Hepatic stellate cell (primary cell): ENCODE data around the gene SLC5A10.
A peak's percentile ranks its signal among the peaks of the same experiment; 100 is the strongest.

ENCODE experiments used
- DNase-seq: peaks from one replicate; pipeline ENCODE4 v3.0.0; 2011; ENCODE audit warnings: low spot score

SLC5A10 gene

DNA sequence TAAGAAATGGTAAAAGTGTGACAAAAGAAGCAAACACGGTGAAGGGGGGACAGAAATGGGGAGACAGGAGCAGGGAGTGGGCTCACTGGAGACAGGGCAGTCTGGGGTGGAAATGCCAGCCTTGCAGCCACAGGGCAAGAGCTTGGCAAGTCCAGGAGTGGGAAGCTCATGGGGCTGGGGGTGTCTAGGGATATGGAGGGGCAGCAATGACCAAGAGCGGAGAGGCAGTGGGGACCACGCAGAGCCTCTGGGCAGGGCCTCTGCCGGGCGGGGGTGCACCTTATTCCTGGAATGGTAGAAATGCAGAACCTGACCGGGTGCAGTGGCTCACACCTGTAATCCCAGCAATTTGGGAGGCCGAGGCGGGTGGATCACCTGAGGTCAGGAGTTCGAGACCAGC is 12.6 kb downstream of the SLC5A10 start:
- DNase-seq = no peak

DNA sequence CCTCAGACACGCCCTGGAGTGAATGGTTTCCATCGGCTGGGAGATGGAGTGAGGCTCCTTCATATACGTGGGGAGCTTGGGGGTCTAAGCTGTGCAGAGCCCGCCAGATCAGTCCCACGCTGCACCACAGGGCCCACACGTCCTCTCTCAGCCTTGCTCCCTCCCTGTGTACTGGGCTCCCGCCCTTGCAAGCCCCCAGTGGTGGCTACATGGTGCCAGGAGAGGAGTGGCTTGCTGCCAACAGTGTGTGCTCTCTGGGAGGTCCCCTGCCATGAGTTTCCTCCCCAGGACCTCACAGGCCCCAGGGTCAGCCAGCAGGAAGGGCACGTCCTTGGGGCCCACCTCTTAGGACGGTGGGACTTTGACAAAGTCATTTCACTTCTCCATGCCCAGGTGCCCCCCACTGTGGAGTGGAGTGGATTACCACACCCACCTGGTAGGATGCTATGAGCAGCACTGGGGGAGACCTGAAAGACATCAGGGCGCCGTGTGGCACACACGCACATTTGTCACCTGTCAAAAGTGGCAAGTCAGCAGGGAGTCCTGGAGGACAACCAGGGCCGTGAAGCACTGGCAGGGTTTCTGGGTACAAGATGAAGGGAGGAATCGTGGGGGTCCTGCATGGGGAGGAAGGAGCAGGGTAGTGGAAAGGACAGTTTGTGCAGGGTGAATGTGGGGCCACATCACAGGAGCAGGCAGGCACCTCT is 13.7 kb downstream of the SLC5A10 start:
- DNase-seq = no peak

DNA sequence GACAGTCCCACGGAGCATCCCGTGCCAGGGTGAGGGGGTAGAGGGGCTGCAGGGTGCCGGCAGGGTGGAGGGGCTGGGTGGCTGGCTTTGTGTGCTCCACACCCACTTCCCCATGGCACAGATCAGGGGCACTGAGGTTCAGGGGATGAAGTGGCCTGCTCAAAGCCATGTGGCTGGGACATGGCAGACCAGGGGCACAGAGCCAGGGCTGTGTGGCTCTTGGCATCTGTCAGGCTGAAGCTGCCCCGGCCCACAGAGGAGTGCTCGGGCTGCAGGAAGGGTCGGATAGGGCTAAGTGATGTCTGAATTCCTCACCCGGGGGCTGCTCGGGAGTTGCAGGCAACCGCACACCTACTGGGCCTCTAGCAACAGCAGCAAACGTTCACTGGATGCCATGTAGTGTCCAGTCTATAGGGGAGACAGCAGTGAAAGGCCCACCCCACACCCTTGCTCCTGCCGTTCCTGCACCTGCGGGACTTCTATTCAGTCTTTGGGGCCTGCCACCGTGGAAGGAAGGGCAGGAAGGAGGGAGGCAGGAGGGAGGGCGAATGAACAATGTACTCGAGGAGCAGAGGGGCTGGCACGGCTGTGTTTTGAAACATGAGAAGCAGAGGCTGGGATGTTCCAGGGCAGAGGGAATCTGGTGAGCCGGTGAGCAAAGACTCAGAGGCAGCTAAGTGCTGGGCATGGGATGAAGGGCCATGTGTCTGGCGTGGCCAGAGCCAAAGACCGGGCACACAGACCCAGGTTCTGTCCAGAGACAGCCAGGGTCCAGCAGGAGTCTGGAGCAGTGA is 15.1 kb downstream of the SLC5A10 start:
- no peak for DNase-seq

DNA sequence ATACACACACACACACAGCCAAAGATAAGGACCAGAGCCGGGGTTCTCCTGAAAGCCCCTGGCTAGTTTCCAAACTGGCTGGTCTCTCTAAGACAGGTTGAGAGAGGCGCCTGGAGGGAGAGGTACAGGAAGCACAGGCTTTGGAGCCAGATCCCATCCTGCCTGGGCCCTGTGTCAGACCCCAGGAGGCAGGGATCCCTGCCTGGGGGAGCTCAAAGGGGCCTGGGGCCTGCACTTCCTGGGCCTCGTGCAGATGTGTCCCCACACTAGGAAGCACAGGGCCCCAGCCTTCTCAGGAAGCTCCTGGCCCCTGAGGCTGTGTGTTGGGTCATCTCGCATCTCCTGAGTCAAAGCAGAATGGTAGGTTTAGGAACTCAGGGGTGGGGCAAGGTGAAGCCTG is 16.0 kb downstream of the SLC5A10 start:
- DNase-seq = no peak

DNA sequence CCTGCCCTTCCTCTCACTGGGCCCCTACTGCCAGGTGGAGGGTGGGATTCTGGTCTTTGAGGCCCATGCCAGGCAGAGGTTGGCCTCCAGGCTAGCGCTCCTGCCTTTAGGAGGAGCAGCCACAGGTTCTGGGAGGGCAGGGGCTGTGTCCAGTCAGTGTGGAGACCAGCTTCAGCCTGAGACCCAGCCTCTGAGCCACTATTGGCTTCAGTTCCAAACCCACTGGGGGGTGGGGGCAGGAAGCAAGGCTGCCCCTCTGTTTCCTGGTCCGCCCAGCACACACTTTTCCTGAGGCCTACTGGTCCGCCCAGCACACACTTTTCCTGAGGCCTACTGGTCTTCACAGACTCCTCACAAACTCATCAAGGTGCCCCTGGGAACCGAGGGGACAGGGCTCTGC is 16.4 kb downstream of the SLC5A10 start:
- no peak for DNase-seq

DNA sequence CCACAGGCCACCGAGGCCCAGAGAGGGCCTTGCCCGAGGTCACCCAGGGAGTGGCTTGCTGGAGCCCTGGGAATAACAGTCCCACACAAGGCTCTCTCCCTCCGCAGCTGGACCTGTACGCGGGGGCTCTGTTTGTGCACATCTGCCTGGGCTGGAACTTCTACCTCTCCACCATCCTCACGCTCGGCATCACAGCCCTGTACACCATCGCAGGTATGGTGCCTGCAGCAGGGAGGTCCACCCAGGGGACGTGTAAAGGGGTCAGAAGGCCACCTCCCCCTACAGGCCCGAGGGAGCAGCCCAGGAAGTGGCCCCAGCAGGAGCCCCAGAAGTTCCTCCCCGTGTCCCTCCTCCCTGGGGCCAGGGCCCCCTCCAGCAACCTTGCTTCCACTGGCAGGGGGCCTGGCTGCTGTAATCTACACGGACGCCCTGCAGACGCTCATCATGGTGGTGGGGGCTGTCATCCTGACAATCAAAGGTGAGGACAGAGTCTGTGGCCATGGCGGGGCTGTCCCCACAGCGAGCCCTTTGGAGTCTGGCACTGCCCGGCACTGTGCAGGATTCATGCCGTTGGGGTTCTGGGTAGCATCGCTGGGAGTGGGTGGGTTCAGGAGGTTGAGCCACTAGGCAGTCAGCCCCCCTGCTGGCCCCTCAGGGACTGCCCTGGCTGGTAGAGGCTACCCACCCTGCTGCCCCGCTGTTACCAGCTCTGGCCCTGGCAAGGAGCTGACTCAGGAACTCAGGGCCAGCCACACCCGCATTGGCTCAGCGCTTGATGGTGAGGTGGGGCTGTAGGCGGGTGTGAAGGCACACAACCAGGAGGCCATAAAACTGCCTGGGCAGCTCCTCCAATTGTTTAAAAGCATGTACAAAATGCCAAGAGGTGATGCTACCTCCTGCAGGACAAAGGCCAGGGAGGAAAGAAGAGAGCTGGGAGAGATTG is 17.3 kb downstream of the SLC5A10 start:
- DNase-seq = no peak

DNA sequence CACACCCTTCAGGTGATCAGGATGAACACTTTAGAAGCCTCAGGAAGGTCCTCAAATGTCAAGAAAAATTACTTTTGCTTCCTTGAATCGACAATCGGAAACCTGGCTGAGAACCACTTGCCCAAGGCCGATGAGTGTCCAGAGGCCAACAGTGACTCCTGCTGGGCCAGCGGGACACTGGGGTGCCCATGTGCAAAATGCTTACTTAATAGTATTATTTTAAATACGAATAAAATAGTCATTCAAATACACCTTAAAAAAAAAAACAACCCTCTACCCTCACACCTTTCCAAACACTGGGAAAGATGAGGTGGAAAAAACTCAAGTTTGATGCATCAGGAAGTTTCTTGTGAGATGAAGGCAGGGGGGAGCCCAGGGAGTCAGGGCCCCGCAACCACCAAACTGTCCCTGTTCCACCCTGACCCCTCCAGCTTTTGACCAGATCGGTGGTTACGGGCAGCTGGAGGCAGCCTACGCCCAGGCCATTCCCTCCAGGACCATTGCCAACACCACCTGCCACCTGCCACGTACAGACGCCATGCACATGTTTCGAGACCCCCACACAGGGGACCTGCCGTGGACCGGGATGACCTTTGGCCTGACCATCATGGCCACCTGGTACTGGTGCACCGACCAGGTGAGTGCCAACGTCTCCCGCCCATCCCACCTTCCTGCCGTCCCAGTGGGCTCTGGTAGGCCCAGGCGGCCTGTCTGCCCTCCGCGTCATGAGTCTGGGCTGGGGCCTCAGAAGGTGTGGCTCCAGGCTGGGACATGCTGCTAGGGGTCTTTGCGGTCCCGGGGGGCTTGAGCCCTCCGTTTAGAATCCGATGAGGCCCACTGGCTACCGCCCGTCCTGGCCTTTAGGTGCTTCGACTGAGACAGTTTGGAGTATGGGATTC is 18.9 kb downstream of the SLC5A10 start:
- no peak for DNase-seq

DNA sequence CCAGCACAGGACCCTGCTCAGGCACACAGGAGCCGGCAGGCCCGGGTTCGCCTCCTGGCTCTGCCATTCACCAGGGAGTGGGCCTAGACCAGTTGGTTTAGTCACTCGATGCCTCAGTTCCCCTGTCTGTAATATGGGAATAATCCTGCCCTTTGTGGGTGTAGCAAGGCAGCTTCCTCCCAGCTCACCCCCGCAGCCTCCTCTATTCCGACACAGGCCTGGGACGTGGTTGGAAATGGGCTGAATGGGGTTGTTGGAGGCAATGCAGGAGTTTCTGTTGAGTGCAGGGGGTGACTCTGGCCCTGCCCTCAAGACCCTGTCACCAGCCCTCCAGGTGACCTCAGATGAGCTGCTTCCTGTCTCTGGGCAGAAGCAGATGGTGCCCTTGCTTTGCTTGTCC is 19.8 kb downstream of the SLC5A10 start:
- no peak for DNase-seq

DNA sequence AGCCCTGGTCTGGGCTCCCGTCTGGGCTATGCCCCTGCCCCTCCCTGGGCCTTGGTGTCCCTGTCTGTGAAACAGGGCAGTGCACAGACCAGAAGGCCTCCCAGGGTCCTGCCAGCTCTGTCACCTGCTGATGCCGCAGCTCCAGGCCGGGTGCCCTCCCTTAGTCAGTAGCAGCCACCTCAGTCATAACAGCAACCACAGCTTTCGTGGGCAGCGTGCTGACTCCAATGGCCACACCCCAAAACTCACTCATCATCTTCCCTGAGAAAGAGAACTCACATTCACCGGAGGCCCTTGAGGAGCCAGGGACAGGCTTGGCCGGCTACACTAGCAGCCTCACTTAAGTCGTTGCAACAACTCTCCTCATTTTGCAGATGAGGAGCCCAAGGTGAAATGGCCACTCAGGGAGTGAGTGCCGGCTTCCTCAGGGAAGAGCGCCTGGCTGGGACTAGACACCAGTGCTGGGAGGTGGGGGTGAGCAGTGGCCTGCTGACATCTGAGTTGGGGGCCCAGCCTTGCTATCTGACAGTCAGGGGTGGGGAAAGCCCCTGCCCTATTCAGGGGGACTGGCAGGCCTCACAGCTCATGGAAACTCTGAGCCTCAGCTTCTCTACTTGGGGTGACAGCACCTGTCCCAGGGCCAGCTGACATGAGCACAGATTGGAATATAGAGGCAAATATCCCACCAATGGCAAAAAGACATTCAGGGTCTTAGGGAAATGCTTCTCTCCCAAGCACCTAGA is 22.6 kb downstream of the SLC5A10 start:
- DNase-seq = no peak

DNA sequence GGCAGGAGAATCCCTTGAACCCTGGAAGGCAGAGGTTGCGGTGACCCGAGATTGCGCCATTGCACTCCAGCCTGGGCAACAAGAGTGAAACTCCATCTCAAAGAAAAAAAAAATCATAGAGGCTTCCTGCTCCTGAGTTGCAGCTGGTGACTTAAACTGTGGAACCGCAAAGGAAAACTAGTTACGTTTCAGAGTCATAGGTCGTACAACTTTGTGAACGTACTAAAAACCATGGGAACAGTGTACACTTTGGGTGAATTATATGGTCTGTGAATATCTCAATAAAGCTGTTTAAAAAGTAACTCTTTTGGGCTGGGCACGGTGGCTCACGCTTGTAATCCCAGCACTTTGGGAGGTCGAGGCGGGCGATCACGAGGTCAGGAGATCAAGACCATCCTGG is 23.6 kb downstream of the SLC5A10 start:
- no peak for DNase-seq

DNA sequence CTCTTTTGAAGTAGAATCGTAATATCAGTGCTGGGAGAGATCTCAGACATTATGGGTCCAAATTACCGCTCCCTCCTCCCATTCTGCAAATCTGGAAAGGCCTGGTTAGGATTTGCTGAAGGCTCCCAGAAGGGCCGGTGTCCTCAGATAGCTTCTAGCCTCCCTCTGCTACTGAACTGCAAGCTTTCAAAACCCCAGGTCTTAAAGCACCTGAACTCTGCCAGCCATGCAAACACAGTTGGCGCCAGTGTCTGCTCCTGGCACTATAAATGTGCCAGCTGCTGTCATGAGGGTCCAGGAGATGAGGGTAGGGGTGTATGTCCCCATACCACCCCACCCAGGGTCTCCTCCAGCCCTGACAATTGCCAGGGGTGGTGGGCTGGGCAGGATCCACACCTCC is 24.2 kb downstream of the SLC5A10 start:
- DNase-seq = no peak

DNA sequence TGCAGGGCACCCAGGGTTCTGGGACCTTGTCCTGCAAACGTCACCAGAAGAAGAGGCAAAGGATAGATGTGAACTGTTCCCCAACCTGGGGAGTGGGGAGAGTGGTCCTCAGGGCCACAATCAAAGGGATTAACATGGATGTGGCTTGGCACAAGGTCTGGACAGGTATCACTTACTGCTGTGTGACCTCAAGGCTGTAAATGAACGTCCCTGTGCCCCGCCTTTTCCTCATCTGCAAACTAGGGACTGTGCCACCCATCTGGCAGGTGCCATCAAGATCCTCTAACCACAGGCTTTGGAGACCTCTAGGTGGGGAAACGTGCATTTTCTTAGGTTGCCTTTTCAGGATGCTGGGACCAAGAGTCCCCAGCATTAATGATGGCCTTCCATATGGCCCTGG is 25.1 kb downstream of the SLC5A10 start:
- no peak for DNase-seq

DNA sequence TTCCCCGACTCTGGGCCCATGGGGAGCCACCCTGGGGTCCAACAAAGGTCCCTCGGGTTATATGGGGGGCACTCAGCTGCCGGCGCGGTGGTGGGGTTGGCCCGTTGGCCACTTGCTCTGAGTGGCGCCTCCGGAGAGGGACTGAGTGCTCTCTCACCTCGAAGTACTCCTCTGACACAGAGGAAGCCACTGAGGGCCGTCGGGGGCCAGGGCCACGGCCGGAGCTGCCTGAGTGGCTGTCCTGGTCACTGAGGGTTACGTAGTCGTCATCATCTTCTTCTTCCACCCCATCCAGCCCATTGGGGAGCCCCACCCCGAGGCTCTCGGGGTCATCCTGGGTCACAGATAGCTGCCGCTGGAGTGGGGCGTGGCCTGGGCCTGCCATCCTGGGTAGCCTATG is 25.7 kb downstream of the SLC5A10 start:
- DNase-seq = no peak

DNA sequence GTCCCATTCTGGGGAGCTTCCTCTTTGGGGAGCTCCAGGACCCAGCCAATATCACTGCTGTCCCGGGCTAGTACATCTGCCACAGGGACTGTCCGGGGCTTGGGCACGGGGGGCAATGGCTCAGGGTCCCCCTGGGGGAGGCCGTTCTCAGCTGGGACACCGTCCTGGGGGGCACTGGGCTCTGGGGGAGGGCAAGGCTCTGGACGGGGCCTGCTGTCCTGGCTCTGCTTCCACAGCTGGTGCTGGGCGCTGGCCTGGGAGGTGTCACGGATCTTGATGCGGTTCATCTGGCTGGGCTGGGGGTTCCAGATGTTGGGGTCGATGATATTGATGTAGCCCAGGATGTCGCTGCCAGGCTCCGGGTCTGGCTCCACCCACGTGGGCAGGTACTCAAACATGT is 26.1 kb downstream of the SLC5A10 start:
- DNase-seq = no peak

DNA sequence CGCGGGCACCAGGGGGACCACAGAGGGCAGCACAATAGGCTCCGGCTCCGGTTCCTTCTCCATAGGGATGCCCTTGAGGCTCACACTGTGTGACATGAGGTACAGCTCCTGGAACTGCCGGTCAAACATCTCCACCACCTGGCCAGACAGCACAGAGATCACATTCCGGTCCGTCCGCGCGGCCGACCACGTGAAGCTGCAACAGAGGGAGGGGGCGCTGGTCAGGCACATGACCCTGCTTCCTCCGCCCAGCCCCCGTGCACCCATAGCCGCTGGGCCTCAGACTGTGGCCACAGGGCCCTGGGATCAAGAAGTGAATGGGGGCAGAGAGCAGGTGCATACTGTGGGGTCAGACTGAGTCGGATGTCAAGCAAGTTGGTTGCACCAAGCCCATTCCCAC is 26.7 kb downstream of the SLC5A10 start:
- no peak for DNase-seq

DNA sequence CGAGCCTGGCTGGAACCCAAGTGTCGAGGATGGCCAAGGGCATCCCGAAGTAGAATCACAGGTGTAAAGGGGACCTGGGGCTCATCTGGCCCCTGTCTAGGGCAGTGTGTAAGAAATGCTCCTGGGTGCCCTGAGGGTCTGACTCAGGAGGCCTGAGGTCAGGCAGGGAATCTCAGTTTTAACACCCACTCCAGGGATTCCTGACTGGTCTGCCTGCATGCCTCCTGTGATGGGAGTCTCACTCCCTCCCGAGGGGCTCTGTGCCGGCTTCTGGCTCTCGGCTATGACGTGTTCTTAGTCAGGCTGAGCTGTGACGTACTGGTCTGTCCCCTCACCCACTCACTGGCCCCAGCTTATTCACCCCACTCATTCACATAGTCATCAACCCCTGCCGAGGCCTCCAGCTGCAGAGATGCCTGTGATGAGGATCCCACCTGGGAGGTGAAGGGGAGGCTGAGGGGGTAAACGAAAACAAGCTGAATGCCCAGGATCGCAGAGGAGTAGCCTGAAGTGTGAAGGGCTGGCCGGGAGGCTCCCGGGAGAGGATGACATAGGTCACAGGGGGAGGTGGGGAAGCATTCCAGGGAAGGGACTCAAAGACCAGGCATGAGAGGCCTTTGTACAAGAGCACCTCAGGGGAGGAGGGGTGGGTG is 28.8 kb downstream of the SLC5A10 start:
- DNase-seq = peak; percentile 65

DNA sequence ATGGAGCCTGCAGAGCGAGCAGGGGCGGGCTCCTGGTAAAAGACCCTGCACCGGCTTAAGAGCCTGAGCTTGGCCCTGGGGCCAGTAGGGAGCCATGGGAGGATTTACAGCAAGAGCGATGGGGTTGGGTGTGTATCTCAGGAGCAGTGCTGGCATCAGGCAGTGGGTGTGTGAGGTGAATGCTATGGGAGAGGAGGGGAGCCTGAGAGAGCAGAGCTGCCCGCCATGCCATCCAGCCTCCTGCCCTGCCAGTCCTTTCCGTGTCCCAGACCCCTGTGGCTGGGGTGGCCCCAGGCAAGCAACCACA is 29.3 kb downstream of the SLC5A10 start:
- no peak for DNase-seq

DNA sequence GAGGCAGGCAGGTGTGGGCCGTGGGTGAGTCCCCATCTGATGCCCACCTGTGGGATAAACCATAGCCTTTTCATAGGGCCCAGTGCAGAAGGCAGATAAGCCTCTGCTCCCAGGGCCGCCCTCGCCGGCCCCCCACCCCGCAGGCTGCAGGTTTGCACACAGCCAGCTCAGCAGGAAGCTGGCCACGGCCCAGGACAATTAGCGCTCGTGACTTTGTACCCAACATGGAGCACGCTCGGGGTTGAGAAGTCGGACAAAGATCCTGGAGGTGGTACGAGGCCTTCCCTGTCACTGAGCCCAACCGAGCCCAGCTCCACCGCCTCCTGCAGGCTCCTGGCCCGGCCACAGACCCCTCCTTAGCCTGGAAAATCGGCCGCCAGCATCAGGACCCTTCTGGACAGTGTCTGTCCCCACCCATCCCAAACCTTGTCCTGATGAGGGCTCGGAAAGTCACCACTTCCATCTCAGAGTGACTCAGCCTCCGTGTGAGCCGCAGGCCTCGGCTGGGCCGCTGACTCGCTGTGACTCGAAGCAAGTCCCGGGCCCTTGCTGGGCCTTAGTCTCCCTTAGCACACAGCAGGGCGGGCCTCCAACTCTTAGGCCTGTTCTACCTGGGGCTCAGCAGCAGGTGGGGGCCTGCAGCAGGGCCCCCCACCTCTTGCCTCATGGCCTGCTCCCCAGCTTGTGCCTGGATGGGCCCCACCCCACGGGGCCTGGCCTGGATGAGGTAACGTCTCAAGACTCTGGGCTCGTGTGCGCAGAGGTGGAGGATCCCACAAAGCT is 29.9 kb downstream of the SLC5A10 start:
- peak; percentile 95 for DNase-seq

DNA sequence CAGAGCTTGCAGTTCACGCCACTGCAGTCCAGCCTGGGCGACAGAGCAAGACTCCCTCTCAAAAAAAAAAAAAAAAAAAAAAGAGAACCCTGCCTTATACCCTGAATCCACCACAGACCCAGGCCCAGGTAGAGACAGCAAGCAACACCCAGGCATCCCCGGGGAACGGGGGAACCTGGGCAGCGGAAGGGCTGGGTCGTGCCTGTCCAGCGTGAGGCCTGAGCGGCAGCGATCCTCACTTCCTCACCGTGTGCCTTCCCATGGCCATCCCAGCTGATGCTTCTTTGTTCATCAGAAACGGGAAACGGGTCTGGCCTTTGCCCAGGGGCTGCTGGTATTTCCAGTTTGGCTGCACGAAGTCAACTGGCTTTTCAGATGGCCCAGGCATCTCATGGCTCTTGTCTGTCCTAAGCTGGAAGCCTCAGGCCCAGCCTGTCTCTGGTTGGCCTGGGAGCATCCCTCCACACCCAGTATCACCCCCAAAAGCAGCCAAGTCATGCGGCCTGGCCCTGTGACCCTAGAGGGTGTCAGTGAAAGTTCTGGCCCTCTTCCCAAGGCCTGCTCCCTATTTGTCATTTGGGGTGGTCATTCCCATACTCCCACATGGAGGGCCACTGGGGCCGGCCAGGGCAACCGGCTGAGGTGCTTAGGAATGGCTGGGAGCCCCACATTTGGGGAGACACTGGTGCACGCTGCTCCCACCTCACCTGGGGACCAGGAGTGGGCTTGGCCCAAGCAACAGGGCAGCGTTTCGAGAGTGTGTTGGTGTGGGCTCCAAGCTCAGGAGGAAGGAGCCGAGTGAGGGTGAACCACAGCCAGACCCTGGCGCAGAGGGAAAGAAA is 32.5 kb downstream of the SLC5A10 start:
- no peak for DNase-seq
